Fibroblast of villous mesenchyme (primary cell): ENCODE measurements around the gene TMEM53. TPM values are rescaled to one million over a fixed set of nuclear protein-coding genes. Genes with fewer than 3 reads are reported as not detected.

Experiments used
- DNase-seq: peaks from one replicate; pipeline ENCODE4 v3.0.0-alpha.2; 2010; ENCODE audit warnings: low read depth
- H3K4me3 ChIP-seq: 2 replicates; pipeline ENCODE4 v1.5.1; 2011; ENCODE audit warnings: low read depth, mild to moderate bottlenecking, low read length
- total RNA-seq: library from RNA; depleted of rRNA; stranded (reverse); fragments of >200 nt; gene quantifications from 2 replicates; pipeline ENCODE4 v1.2.3, GENCODE V29; 2012
- TF ChIP-seq, protein P1 (sequence below): IDR thresholded peaks from 2 replicates; pipeline ENCODE4 v1.5.1; 2012; ENCODE audit warnings: low read depth, mild to moderate bottlenecking, low read length; ENCODE audit not compliant: insufficient read depth

The TMEM53 gene
- total RNA-seq, 1 donor: 7.3 TPM

DNA sequence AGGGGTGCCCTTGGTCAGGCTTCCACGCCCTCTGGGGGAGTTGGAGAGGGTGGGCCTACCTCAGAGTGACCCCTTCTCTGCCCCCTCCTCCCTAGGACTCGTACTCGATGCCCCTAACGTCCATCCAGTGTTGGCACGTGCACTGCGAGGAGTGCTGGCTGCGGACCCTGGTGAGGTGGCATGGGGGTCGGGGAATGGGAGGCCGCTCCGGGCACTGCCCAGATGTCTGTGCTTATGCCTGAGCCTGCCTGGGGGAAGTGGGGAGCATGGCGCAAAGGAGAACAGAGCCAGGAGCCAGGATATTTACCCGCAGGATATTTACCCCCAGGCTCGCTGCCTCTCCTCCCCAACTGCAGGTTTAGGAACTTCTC is 24.5 kb downstream of the TMEM53 start:
- no peak overlapping the region for H3K4me3 ChIP-seq
- TF ChIP-seq, protein P1, sequence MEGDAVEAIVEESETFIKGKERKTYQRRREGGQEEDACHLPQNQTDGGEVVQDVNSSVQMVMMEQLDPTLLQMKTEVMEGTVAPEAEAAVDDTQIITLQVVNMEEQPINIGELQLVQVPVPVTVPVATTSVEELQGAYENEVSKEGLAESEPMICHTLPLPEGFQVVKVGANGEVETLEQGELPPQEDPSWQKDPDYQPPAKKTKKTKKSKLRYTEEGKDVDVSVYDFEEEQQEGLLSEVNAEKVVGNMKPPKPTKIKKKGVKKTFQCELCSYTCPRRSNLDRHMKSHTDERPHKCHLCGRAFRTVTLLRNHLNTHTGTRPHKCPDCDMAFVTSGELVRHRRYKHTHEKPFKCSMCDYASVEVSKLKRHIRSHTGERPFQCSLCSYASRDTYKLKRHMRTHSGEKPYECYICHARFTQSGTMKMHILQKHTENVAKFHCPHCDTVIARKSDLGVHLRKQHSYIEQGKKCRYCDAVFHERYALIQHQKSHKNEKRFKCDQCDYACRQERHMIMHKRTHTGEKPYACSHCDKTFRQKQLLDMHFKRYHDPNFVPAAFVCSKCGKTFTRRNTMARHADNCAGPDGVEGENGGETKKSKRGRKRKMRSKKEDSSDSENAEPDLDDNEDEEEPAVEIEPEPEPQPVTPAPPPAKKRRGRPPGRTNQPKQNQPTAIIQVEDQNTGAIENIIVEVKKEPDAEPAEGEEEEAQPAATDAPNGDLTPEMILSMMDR: no peak
- DNase-seq: no peak

DNA sequence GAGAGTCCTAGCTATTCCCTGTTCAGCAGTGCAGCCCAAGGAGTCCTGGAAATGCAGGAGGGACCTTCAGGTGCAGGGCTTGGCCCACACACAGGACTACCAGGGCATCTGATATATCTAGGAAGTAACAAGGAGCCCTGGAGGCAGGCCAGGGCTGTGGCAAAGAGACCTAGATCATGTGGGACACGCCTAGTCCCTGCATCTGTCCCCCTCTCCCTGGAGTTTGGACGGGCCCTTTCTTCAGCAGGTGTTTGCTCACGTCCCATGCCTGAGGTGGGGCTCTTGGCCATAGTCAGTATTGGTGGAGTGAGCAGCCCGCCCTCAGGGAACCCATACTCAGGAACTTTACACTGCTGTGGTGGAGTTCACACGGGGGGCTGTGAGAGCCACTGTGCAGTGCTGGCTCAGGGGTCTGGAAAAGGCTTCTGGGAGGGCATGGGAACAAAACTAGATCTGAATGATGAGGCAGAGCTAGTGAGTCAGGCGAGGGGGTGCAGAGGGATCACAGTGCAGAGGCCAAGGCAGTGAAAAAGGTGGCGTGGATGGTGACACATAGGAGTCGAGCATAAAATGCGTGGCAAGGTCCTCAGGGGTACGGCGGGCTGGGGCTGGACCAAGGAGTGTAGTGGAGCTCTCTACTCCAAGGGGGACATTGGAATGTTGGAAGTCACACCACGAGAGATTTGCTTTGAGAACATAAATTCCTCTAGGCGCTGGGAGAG is 25.6 kb downstream of the TMEM53 start:
- no peak for DNase-seq
- H3K4me3 ChIP-seq: no peak overlapping the region
- TF ChIP-seq, protein P1: no peak

DNA sequence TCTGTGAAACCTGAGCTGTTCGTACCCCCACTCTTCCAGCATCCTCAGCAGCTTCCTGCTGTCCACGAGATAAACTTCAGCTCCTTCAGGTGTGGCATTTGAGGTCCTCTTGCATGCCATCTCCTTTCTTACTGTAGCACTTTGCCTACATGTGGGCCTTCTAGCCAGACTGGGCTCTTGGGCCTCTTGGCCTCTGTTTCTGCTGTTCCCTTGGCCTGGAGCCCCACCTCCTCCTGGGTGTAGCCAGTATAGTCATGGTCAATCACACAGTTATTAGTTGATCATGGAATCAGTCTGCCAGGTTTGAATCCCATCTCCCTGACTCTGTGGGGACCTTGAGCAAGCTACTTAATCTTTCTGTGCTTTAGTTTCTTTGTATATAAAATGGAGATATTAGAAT is 26.4 kb downstream of the TMEM53 start:
- H3K4me3 ChIP-seq: no peak overlapping the region
- DNase-seq: no peak
- TF ChIP-seq, protein P1: no peak

DNA sequence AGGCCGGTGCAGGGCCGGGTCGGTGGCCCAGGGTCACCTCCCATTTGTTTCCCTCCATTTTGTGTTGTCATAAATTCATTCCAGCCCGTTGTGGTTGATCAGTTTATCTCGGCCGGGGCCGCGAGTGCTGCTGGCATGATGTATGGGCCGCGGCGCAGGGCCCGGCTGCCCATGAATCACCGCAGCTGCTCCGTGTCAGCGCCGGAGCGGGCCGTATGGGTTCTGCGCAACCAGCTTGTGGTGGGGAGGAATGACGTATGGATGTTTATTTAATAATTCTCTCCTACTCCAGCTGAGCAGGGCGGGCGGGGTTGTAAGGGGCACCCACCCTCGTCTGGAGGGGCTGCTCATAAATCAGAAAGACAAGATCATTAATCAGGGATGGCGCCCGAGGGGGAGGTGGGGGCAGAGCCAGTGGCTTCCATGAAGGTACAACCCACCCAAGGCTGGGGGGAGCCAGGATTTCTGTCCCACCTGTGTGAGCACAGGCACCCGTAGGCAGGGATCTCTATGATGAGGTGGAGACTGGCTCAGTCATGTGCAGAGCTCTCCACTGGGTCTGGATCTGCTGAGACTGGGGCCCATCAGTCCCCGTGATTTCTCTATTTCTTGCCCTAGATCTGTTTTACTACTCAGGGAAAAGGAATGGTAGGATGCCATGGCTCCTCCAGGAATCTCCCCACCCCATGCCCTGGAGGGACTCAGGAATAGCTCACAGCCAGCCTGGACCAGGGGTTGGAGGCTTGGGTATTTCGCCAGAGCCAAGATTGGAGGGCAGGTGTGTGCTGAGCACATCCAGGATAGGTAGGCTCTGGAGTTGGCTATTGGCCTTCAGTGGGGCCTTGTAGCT is 27.8 kb downstream of the TMEM53 start:
- DNase-seq: no peak
- TF ChIP-seq, protein P1: no peak
- H3K4me3 ChIP-seq: no peak overlapping the region

DNA sequence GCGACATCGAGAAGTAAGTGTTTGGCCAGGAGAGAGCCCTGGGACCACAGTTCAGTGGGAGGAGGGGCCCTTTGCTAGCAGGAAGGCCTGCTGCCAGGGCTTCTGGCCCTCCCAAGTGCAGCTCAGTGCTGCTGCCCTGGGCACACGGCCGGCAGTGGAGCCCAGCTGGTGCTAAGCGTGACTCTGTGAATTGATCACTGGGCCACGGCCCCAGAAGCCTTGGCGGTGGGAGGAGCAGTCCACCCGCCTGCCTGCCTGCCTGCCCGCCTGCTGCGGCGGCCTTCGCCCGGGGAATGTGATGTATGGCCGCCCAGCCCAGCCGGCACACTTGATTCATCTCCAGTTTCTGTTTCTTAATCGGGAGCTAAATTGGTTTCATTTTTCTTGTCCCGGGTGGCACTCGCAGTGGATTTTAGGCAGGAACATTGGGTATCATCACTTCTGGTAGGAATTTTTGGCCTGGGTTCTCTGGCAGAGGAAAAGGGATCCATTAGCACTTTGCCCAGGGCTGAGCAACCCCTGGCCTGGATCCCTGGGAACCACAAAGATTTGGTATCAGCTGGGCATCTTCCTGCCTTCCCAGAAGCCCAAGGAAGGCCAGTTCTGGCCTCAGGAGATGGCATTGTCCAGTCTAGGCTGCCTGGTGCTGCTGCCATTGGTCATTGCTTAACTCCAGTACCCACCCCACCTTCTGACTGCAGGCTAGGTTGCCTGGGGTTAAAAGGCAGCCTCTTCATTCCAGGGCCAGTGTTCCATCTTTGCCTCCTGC is 28.6 kb downstream of the TMEM53 start:
- no peak overlapping the region for H3K4me3 ChIP-seq
- TF ChIP-seq, protein P1: no peak
- no peak for DNase-seq

DNA sequence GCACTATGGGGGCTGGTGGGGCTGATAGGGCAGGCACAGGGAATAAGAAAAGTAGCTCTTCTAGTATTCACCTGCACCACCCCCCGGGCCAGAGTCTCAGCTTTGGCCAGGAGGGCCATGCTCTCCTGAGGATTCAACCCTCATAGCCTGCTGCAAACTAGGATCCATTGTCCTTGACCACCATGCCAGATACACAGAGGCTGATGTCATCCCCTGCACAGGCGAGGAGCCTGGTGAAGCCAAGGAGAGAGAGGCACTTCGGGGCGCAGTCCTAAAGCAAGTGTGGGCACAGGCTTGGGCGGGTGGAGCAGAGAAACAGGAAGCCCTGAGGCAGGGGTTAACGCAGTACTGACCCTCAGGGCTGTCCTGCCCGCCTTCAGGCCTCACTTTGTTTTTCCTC is 29.5 kb downstream of the TMEM53 start:
- H3K4me3 ChIP-seq: no peak overlapping the region
- no peak for DNase-seq
- TF ChIP-seq, protein P1: no peak
